ENCODE measurements around the gene SGCD.

Gene SGCD

DNA sequence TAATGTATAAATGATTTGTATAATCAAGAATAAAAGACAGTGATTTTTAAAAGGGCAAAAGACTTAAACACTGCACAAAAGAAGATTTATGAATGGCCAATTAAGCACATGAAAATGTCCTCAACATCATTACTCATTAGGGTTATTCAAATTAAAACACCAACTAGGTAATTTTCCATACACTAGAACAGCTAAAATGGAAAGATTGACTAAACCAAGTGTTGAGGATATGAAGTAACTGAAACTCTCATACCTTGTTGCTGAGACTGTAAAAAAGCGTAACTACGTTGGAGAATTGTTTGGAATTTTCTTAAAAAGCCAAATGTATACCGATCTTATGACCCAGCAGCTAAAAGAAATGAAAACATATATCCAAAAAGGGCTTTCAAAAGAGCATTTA lies 144.9 kb downstream of the SGCD start:
- DNase-seq = no peak

DNA sequence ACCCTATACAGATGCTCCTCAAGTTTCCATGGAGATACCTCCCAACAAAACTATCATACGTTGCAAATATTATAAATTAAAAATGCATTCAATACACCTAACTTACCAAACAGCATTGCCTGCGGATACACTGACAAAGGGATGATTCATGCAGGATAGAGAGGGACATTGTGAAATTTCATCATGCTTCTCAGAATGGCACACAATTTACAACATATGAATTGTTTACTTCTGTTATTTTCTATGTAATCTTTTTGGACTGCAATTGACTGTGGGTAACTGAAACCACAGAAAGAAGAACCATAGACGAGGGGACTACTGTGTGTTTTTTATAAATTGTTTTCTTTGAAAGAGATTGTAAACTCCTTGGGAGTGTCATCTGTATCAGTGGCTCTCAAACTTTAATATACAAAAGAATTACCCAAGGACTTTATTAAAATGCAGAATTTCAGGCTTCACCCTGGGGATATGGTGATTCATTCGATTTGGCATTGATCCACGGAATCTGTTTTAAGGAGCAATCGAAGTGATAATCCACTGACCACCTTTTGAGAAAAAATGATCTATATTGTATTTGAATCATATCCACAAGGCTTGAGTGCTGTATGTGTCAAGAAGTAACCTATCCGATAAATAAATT lies 146.4 kb downstream of the SGCD start:
- no peak for DNase-seq

- DNase-seq = no peak
Observed at GRCh38 chr5:156474251-156474650, 147.3 kb downstream of the SGCD start.

DNA sequence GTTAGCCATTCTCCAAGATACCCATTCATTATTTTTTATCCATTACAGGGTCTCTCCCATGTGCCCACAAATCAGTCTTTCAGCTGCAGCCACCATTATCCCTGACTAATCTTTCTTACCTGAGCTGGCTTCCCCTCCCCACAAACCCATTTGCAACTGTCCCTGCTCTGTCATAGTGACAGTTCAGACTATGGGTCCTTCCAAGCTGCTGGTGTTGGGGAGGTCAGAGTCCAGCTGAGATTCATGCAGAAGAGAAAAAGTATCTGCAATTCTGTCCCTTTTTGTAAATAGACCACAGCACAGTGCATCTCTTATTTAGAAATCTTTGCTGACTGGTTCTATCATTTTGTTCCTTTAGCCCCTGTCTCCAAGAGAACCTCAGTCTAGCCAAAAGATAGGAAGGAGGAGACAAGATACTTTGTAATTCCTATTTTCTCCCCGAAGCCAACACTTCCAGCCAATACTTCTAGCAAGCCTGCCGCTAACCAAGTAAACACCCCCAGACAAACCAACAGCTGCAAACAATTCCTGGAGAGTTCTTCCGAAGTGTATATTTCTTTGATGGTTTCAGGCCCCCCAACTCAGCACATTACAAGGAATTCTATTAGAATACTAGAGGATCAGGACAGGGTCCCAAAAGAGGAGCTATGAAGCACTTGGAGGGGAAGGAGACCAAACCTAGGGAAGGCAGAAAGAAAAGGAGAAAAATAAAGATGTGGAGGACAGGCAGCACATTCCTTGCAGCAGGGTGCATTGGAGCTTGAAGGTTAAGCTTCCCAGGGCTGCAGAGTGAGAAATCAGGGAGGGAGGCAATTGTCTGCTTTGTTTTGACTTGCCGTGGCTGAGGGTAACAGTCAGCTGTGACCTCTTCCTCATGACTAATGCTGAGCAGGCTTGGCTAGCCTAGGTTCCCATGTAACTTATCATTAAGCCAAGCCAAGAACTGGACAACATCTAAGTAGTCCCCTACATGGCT lies 148.5 kb downstream of the SGCD start:
- DNase-seq = no peak

DNA sequence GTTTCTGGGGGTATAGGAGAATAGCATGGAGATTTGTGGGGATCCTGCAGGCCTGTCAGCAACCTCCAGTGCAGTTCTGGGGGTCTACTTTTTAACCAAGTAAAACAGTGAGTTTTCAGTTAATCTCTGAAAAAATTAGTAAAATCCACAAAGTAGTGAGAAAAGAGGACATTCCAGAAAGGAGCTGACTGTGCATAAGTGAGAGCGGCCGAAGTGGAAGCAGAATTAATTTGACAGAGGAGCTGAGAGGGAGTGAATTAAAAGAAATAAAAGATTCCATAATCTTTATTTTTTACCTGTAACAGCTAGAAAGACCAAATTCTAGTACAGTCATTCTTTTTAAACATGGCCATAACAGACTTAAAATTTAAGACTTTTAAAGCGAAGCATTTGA lies 149.2 kb downstream of the SGCD start:
- no peak for DNase-seq

DNA sequence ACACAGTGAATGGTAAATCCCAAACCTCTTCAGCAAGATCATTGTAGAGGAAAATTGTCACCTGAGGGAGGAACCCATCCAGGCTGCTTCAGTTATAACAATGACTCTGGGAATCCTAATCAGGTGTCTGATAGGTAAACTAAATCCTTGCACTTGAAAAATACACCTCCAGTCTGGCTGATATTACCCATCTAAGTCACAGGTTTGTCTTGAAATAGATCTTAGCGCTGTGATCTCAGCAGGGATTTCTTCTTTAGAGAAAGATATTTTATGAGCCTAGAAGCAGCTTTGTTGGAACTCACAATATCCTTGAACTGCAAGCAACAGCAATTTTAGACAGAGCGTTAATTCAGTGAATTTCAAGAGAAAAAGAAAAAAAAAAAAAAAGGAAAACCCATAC lies 149.7 kb downstream of the SGCD start:
- DNase-seq = no peak

DNA sequence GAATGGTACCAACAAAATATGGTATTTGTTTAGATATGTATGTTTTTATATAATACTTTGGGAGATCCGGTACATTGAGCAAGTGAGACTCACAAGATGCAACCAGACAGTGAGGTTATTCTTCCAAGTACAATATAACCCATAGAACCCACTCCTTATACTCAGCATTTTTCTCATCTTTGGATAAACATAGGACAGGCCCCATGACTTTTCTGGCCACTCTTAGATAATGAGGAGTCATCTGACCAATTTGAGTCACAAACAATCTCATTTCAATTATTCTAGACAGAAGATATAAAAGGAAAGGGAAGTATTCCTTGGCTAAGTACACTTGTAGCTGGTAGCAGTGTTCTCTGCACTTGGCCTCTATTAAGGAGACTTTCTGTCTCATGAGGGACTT lies 150.2 kb downstream of the SGCD start:
- DNase-seq = no peak

DNA sequence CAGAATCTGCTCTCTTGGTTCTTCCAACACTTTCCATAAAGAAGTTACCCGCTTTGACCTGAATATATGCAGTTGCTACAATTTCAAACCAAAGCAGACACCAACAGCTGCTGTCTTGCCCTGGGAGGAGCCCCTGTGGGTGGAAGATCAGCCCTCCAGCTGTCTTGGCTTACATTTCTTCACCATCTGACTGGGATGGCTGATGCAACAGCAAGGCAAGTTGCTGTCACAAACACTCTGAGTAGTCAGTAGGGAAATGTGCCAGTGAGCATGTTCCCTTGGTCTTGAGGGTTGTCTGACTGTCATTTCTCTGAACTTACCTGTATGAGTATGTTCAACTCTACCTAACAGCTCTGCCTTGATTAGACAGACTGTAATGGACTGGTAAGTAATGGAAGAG lies 152.9 kb downstream of the SGCD start:
- DNase-seq = no peak

DNA sequence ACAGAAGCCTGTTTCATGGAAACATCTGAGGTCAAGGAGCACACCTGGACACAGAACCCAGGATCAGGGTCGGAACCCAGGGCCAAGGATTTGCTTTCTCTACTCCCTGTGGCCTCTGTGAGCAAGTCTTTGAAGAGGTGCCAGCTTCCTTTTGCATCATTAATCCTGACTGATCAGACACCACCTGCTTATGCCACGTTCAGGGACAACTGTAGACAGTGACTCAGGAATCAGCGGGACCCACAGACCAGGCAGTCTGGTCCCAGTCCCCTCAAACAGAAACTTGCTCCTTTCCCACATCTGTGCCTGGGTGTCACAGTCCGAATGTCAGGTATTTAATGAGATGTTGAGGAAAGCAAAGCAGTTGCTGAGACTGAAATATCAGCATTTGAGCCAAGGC lies 154.8 kb downstream of the SGCD start:
- DNase-seq = no peak

- DNase-seq = no peak
Observed at GRCh38 chr5:156482818-156483217, 155.9 kb downstream of the SGCD start.

- no peak for DNase-seq
Observed at GRCh38 chr5:156486394-156487238, 159.7 kb downstream of the SGCD start.

GRCh38 chr5:156491766-156492165 lies 164.8 kb downstream of the SGCD start:
- no peak for DNase-seq

GRCh38 chr5:156496291-156496690 lies 169.3 kb downstream of the SGCD start:
- no peak for DNase-seq

GRCh38 chr5:156497804-156498208 lies 170.8 kb downstream of the SGCD start:
- no peak for DNase-seq

- DNase-seq = no peak
Observed at GRCh38 chr5:156498226-156498980, 171.4 kb downstream of the SGCD start.

DNA sequence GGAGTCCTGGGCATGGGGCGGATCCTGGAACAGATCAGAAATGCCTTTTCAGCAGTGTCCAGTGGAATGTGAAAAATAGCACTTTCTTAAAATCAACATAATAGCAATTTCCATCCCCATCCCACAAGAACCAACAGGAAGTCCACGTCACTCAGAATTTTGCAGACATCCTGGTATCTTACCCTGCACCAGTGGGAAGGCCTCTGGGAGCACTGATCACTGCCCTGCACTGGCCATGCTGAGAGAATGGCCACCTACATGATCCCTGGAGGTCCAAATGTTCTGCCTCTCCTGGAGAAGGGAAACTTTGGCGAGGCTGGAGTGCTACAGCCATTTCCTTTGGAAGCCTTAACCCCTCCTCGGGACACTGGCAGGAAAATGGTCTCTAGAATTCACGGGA lies 173.8 kb downstream of the SGCD start:
- DNase-seq = no peak

DNA sequence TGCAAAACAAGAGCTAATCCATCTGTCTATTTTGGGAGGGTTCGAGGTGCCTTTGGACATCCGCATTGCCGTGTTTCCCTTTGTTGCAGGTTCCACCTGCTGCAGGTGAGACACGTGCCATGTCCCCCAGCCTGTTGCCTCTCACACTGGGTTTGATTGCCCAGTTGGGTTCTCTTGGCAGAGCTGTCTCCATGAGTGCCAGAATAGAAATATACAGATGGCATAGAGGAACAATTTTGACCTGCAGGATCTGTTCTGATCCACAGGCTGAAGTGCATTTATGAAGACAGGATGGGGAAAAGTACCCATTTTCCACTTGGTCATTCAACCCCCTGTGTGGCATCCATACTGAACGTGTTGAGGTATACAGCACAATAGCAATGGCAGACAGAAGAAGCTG lies 178.1 kb downstream of the SGCD start:
- no peak for DNase-seq

GRCh38 chr5:156513123-156513815 lies 186.3 kb downstream of the SGCD start:
- peak; percentile 30 for DNase-seq

DNA sequence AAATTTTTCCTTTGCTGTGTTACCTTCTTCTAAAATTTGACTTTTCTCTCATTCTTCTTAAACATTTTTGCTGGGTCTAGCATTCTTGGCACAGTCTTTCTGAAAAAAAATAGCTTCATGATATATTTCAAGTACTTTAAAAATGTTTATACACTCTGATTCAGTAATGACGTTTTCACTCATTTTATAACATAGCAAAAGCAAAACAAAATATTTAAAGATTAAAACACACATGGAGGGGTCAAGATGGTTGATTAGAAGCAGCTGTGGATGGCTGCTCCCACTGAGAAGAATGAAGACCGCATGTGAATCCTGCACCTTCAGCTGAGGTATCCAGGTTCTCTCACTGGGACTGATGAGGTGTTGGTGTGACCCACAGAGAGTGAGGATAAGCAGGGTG lies 188.2 kb downstream of the SGCD start:
- DNase-seq = no peak

GRCh38 chr5:156515803-156516360 lies 188.9 kb downstream of the SGCD start:
- no peak for DNase-seq

- DNase-seq = no peak
Observed at GRCh38 chr5:156522651-156523529, 195.9 kb downstream of the SGCD start.
